HUES64 (cell line): ENCODE data around the gene CLCN4.

Source experiments
- H3K27ac ChIP-seq: 2 replicates; pipeline ENCODE4 v1.7.0; 2013; ENCODE audit warnings: low read depth, low read length, inconsistent platforms
- H3K27me3 ChIP-seq: 2 replicates; pipeline ENCODE4 v1.6.1; 2013; ENCODE audit warnings: mild to moderate bottlenecking, low read length; ENCODE audit not compliant: insufficient read depth
- H3K36me3 ChIP-seq: 2 replicates; pipeline ENCODE4 v1.6.1; 2013; ENCODE audit warnings: mild to moderate bottlenecking, low read length; ENCODE audit not compliant: insufficient read depth
- H3K4me1 ChIP-seq: 2 replicates; pipeline ENCODE4 v1.6.1; 2013; ENCODE audit warnings: mild to moderate bottlenecking, low read length, moderate library complexity; ENCODE audit not compliant: insufficient read depth
- H3K4me3 ChIP-seq: 2 replicates; pipeline ENCODE4 v1.5.1; 2013; ENCODE audit warnings: mild to moderate bottlenecking, low read length, moderate library complexity
- H3K9ac ChIP-seq: 2 replicates; pipeline ENCODE4 v1.6.1; 2013; ENCODE audit warnings: mild to moderate bottlenecking, low read depth, low read length
- H3K9me3 ChIP-seq: 2 replicates; pipeline ENCODE4 v1.6.1; 2013; ENCODE audit warnings: low read depth, low read length; ENCODE audit not compliant: insufficient read depth
- whole genome bisulfite sequencing: fragments of 150-250, 120-280 bp; methylation state at CpG from one replicate; pipeline ENCODE4 v1.1.7; 2013; ENCODE audit warnings: missing lambda C conversion rate; 5-methylcytosine and 5-hydroxymethylcytosine counted together

CLCN4 gene

GRCh38 chrX:10242026-10242425 lies 85.3 kb downstream of the CLCN4 start:
- WGBS, result 95% methylated on average over 5 of the region's 5 CpGs
- Histone ChIP-seq H3K9me3 (no peaks in the 10 kb centered on the region), H3K4me1 (no peaks in the 10 kb centered on the region), H3K36me3 (no peaks in the 10 kb centered on the region), H3K9ac (no peak overlapping the region), H3K27ac (no peak overlapping the region), H3K27me3 (no peaks in the 10 kb centered on the region), H3K4me3 (no peak overlapping the region)

GRCh38 chrX:10243106-10243505 lies 86.3 kb downstream of the CLCN4 start:
- no peak overlapping the region for H3K9ac ChIP-seq
- H3K4me3 ChIP-seq, result no peak overlapping the region
- H3K36me3 ChIP-seq, result no peaks in the 10 kb centered on the region
- H3K9me3 ChIP-seq, result no peaks in the 10 kb centered on the region
- H3K27me3 ChIP-seq, result no peaks in the 10 kb centered on the region
- WGBS, result 95% methylated on average over 4 of the region's 4 CpGs
- no peak overlapping the region for H3K27ac ChIP-seq
- no peaks in the 10 kb centered on the region for H3K4me1 ChIP-seq

DNA sequence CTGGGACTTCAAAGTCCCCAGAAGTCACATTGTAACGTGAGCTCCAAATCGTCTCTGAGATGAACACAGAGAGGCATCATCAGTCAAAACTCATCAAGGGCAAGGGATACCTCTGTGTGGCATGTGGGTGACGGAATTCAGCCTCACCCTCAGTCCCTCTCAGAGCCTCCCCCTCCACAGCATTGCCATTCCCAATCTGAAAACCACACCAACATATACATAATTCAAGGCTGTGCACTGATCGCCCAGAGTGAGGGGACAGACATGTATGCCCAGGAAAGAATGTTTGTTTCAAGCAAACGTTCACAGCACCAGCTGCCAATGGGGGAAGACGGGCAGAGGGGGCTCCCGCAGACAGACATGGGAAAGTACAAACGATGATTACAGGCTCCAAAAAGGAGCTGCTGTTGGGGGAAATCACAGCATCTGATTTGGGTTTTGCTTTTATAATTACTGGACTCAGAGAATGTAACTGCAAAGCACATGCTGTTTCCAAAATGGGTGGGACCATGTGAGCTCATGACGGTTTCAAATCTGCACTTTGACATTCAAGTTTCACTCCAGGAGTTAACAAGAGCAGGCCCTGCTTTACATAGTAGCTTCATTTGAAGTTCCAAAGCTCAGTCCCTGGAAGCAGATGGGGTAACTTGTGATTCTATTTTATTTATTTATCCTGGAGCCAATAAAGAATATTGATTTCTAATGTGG lies 88.3 kb downstream of the CLCN4 start:
- no peak overlapping the region for H3K27ac ChIP-seq
- H3K27me3 ChIP-seq, result no peaks in the 10 kb centered on the region
- no peaks in the 10 kb centered on the region for H3K9me3 ChIP-seq
- H3K36me3 ChIP-seq, result no peaks in the 10 kb centered on the region
- WGBS, result 89% methylated on average over 9 of the region's 9 CpGs
- no peaks in the 10 kb centered on the region for H3K4me1 ChIP-seq
- H3K9ac ChIP-seq, result no peak overlapping the region
- H3K4me3 ChIP-seq, result no peak overlapping the region

DNA sequence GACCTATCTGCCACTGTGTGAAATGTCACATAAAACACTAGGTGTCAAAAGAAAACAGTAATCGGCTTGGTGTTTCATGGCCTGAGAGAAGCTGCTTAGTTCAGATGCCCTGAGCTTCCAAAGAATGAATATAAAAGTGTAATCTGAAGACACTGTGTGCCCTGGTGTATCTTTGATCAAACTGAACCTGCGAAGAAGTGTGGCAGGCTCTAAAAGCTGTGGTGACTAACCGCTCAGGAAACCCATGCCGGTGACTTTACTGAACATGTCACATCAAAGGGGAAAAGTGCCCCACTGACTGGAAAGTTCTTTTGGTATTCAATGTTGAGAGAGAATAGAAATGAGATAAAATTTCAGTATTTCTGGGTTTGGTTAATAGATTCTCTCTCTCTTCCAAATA lies 89.1 kb downstream of the CLCN4 start:
- Histone ChIP-seq H3K27ac (no peak overlapping the region), H3K4me3 (no peak overlapping the region), H3K4me1 (no peaks in the 10 kb centered on the region), H3K9me3 (no peaks in the 10 kb centered on the region), H3K27me3 (no peaks in the 10 kb centered on the region), H3K9ac (no peak overlapping the region), H3K36me3 (no peaks in the 10 kb centered on the region)
- WGBS, result 96% methylated on average over 4 of the region's 4 CpGs

- H3K4me1 ChIP-seq, result no peaks in the 10 kb centered on the region
- no peak overlapping the region for H3K9ac ChIP-seq
- H3K36me3 ChIP-seq, result no peaks in the 10 kb centered on the region
- H3K9me3 ChIP-seq, result no peaks in the 10 kb centered on the region
- 90% methylated on average over 4 of the region's 4 CpGs for WGBS
- no peak overlapping the region for H3K27ac ChIP-seq
- H3K27me3 ChIP-seq, result no peaks in the 10 kb centered on the region
- H3K4me3 ChIP-seq, result no peak overlapping the region
Observed at GRCh38 chrX:10246297-10246696, 89.5 kb downstream of the CLCN4 start.

GRCh38 chrX:10246846-10247245 lies 90.1 kb downstream of the CLCN4 start:
- Histone ChIP-seq H3K9ac (no peak overlapping the region), H3K27ac (no peak overlapping the region), H3K9me3 (no peaks in the 10 kb centered on the region), H3K4me1 (no peaks in the 10 kb centered on the region), H3K36me3 (no peaks in the 10 kb centered on the region), H3K4me3 (no peak overlapping the region), H3K27me3 (no peaks in the 10 kb centered on the region)
- whole genome bisulfite sequencing, result 98% methylated on average over 2 of the region's 2 CpGs

DNA sequence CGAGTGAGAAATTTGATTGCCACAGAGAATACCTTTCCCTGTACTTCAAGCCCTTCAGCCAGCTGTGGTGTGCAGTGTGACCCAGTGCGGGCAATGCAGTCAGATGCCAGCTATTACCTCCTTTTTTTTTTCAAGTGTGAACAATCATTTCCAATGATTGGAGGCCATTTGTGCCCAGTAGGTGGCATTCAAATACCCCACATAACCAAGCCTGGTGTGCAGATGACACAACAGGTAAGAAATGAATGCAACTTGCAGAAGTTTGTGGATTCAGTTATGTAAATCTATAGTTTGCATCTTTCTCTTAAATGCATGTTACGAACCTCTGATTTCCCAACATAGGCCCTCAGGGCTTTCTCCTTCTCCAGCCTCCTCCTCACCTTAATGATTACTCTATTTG lies 98.0 kb downstream of the CLCN4 start:
- WGBS, result 89% methylated on average over 2 of the region's 3 CpGs
- no peak overlapping the region for H3K27ac ChIP-seq

GRCh38 chrX:10259716-10260115 lies 102.9 kb downstream of the CLCN4 start:
- no peak overlapping the region for H3K4me3 ChIP-seq
- H3K36me3 ChIP-seq, result no peaks in the 10 kb centered on the region
- H3K27me3 ChIP-seq, result no peaks in the 10 kb centered on the region
- H3K27ac ChIP-seq, result no peak overlapping the region
- no peaks in the 10 kb centered on the region for H3K4me1 ChIP-seq
- 94% methylated on average over 1 of the region's 1 CpG for WGBS
- no peak overlapping the region for H3K9ac ChIP-seq
- no peaks in the 10 kb centered on the region for H3K9me3 ChIP-seq

More for the DNA sequence above, 98.0 kb downstream of the CLCN4 start:
- no peaks in the 10 kb centered on the region for H3K27me3 ChIP-seq
- no peaks in the 10 kb centered on the region for H3K36me3 ChIP-seq
- H3K4me3 ChIP-seq, result no peak overlapping the region
- no peaks in the 10 kb centered on the region for H3K9me3 ChIP-seq
- H3K4me1 ChIP-seq, result no peaks in the 10 kb centered on the region
- H3K9ac ChIP-seq, result no peak overlapping the region

- no peak overlapping the region for H3K27ac ChIP-seq
- H3K9me3 ChIP-seq, result no peaks in the 10 kb centered on the region
- no peaks in the 10 kb centered on the region for H3K4me1 ChIP-seq
- 100% methylated on average over 1 of the region's 2 CpGs for WGBS
- no peak overlapping the region for H3K4me3 ChIP-seq
- no peak overlapping the region for H3K9ac ChIP-seq
- H3K36me3 ChIP-seq, result no peaks in the 10 kb centered on the region
- H3K27me3 ChIP-seq, result no peaks in the 10 kb centered on the region
Observed at GRCh38 chrX:10265775-10266174, 109.0 kb downstream of the CLCN4 start.

- H3K9me3 ChIP-seq, result no peaks in the 10 kb centered on the region
- no peaks in the 10 kb centered on the region for H3K27me3 ChIP-seq
- no peak overlapping the region for H3K4me3 ChIP-seq
- H3K27ac ChIP-seq, result no peak overlapping the region
- WGBS, result 100% methylated on average over 2 of the region's 2 CpGs
- H3K36me3 ChIP-seq, result no peaks in the 10 kb centered on the region
- H3K4me1 ChIP-seq, result no peaks in the 10 kb centered on the region
- H3K9ac ChIP-seq, result no peak overlapping the region
Observed at GRCh38 chrX:10278716-10279115, 121.9 kb downstream of the CLCN4 start.

- H3K36me3 ChIP-seq, result no peaks in the 10 kb centered on the region
- no peaks in the 10 kb centered on the region for H3K27me3 ChIP-seq
- H3K4me1 ChIP-seq, result no peaks in the 10 kb centered on the region
- no peaks in the 10 kb centered on the region for H3K9me3 ChIP-seq
- H3K4me3 ChIP-seq, result no peak overlapping the region
- H3K9ac ChIP-seq, result no peak overlapping the region
- H3K27ac ChIP-seq, result no peak overlapping the region
- 100% methylated on average over 2 of the region's 2 CpGs for WGBS
Observed at GRCh38 chrX:10280071-10280470, 123.3 kb downstream of the CLCN4 start.

DNA sequence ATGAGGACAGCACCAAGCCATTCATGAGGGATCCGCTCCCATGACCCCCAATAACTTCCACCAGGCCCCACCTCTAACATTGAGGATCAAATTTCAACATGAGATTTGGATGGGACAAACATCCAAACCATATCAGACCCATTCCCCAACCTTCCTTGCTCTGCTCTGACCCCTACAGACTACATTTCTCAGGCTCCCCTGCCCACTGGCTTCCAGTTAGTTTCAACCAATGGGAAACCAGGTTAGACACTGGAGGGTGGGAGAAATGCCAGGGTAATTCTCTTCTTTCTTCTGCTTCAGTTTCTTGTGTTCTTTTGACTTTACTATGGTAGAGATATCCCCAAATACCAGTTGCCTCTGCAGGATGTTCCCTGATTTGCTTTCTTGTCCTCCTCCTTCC lies 125.7 kb downstream of the CLCN4 start:
- Histone ChIP-seq H3K36me3 (no peaks in the 10 kb centered on the region), H3K9me3 (no peaks in the 10 kb centered on the region), H3K27me3 (no peaks in the 10 kb centered on the region), H3K4me3 (no peak overlapping the region), H3K27ac (no peak overlapping the region), H3K4me1 (no peaks in the 10 kb centered on the region), H3K9ac (no peak overlapping the region)
- WGBS, result 90% methylated on average over 1 of the region's 1 CpG
